A673 (cell line): ENCODE measurements around the gene SPINK8. TPM values are rescaled to one million over a fixed set of nuclear protein-coding genes. Genes with fewer than 3 reads are reported as not detected.

ENCODE experiments used
- BruUV-seq: library from RNA; stranded (reverse); fragments of 400-500 nt; replicated peaks from 2 replicates; lab custom pipeline; 2021; lab: Mats Ljungman, UMichigan
- CTCF ChIA-PET: fragments of 300-600 bp; sonication (Branson Sonifier 250); formaldehyde crosslinking; loops from one replicate; lab custom pipeline; 2022; ENCODE audit warnings: antibody characterized with exemption; lab: Charles Lee
- POLR2A ChIA-PET: fragments of 300-600 bp; sonication (Branson Sonifier 250); formaldehyde crosslinking; loops from one replicate; lab custom pipeline; 2022; ENCODE audit warnings: antibody characterized with exemption; ENCODE audit not compliant: low non-redundant PET; lab: Charles Lee
- DNase-seq: peaks from one replicate; pipeline ENCODE4 v3.0.0-alpha.2; 2015; ENCODE audit warnings: low spot score
- H3K27ac ChIP-seq: fragments of 200-600 bp; sonication (generic); 2 replicates; pipeline ENCODE4 v1.5.1; 2016; ENCODE audit warnings: mixed run types, low read depth, mild to moderate bottlenecking, mixed read lengths, antibody characterized with exemption, low read length; ENCODE audit not compliant: poor library complexity, severe bottlenecking
- H3K27me3 ChIP-seq: fragments of 200-600 bp; sonication (generic); replicated peaks from 2 replicates; pipeline ENCODE4 v1.6.1; 2017; ENCODE audit warnings: mixed run types, low read depth, mild to moderate bottlenecking, mixed read lengths, antibody characterized with exemption, low read length; ENCODE audit not compliant: insufficient read depth, poor library complexity
- H3K36me3 ChIP-seq: fragments of 200-600 bp; sonication (generic); 2 replicates; pipeline ENCODE4 v1.6.1; 2016; ENCODE audit warnings: mixed run types, mild to moderate bottlenecking, mixed read lengths, antibody characterized with exemption, low read length; ENCODE audit not compliant: insufficient read depth, poor library complexity, severe bottlenecking
- H3K4me1 ChIP-seq: fragments of 200-600 bp; sonication (generic); 2 replicates; pipeline ENCODE4 v1.6.1; 2017; ENCODE audit warnings: mixed run types, mild to moderate bottlenecking, mixed read lengths, antibody characterized with exemption, low read length; ENCODE audit not compliant: insufficient read depth, poor library complexity, severe bottlenecking
- H3K4me3 ChIP-seq: fragments of 200-600 bp; sonication (generic); 2 replicates; pipeline ENCODE4 v1.5.1; 2016; ENCODE audit warnings: low read depth, mixed run types, mild to moderate bottlenecking, mixed read lengths, low read length; ENCODE audit not compliant: poor library complexity, severe bottlenecking
- H3K9me3 ChIP-seq: fragments of 200-600 bp; sonication (generic); 2 replicates; pipeline ENCODE4 v1.6.1; 2016; ENCODE audit warnings: mixed run types, low read depth, mild to moderate bottlenecking, mixed read lengths, antibody characterized with exemption, low read length; ENCODE audit not compliant: poor library complexity, severe bottlenecking
- CTCF ChIP-seq: fragments of 300-800, 200-600 bp; sonication (generic); conservative IDR thresholded peaks from 2 replicates; pipeline ENCODE4 v1.5.1; 2017; ENCODE audit warnings: low read depth, mild to moderate bottlenecking, antibody characterized with exemption, low read length, moderate library complexity, mixed read lengths
- EZH2 ChIP-seq: fragments of 200-600 bp; sonication (generic); IDR thresholded peaks from 2 replicates; pipeline ENCODE4 v1.6.1; 2017; ENCODE audit warnings: borderline replicate concordance, low read depth, mild to moderate bottlenecking, mixed read lengths, antibody characterized with exemption, low read length; ENCODE audit not compliant: poor library complexity, severe bottlenecking
- intact Hi-C: fragments of 100-400 bp; cut with micrococcal nuclease; formaldehyde crosslinking; loops from one replicate; pipeline ENCODE4 v1.10.0; 2022; ENCODE audit not compliant: unreplicated experiment
- microRNA-seq: library from miRNA; unstranded; fragments of <30 nt; microRNA quantifications from one replicate; pipeline ENCODE4 v1.2.0, GENCODE V29; 2021
- total RNA-seq: library from RNA; stranded (reverse); gene quantifications from 2 replicates; pipeline ENCODE4 v1.2.3, GENCODE V29; 2021

The SPINK8 gene
- total RNA-seq, 1 experiment from 2014 or later, result not detected

- H3K36me3 ChIP-seq, result peaks cover 6% of the 10 kb centered on the region
- H3K9me3 ChIP-seq, result no peaks in the 10 kb centered on the region
- ChIA-PET CTCF (no interaction called here), POLR2A (no interaction called here)
- H3K4me1 ChIP-seq, result peaks cover 7% of the 10 kb centered on the region
- no peak overlapping the region for H3K4me3 ChIP-seq
- TF ChIP-seq CTCF, result no peak
- TF ChIP-seq EZH2, result no peak
- DNase-seq, result peak; percentile 33
- H3K27me3 ChIP-seq, result no peaks in the 10 kb centered on the region
- TSS peak; percentile 33 for BruUV-seq
- intact Hi-C loops, result no loop called here
- H3K27ac ChIP-seq, result no peak overlapping the region
Measured at GRCh38 chr3:48268381-48268935, 65.0 kb downstream of the SPINK8 start.

- Histone ChIP-seq H3K27me3 (no peaks in the 10 kb centered on the region), H3K9me3 (no peaks in the 10 kb centered on the region), H3K4me3 (no peak overlapping the region), H3K27ac (no peak overlapping the region), H3K36me3 (peaks cover 6% of the 10 kb centered on the region), H3K4me1 (peaks cover 7% of the 10 kb centered on the region)
- no peak for TF ChIP-seq EZH2
- TF ChIP-seq CTCF, result no peak
- CTCF ChIA-PET, result no interaction called here
- intact Hi-C loops, result no loop called here
- BruUV-seq, result no TSS peak
- no peak for DNase-seq
- POLR2A ChIA-PET, result no interaction called here
Measured at GRCh38 chr3:48267782-48268181, 65.7 kb downstream of the SPINK8 start.

GRCh38 chr3:48258530-48258929 is 74.9 kb downstream of the SPINK8 start:
- BruUV-seq, result no TSS peak
- DNase-seq, result no peak
- TF ChIP-seq EZH2 (no peak), CTCF (no peak)
- no peak overlapping the region for H3K4me3 ChIP-seq
- peaks cover 9% of the 10 kb centered on the region for H3K36me3 ChIP-seq
- intact Hi-C loops, result no loop called here
- POLR2A ChIA-PET, result no interaction called here
- no peaks in the 10 kb centered on the region for H3K27me3 ChIP-seq
- CTCF ChIA-PET, result no interaction called here
- no peak overlapping the region for H3K27ac ChIP-seq
- no peaks in the 10 kb centered on the region for H3K4me1 ChIP-seq
- H3K9me3 ChIP-seq, result no peaks in the 10 kb centered on the region

Small RNAs within 50 kb of the gene (microRNA-seq; reads per million reads assigned to microRNA genes)
- gene MIR2115, result 3.8 reads per million, percentile 10 among the genes with 10 or more reads in this experiment

Other genes starting within 250 kb of the SPINK8 start
- 29.5 and 34.6 TPM in 2 replicates for gene CDC25A, start 145.2 kb downstream of the SPINK8 start, total RNA-seq
- gene CAMP, start 110.2 kb downstream of the SPINK8 start, total RNA-seq, result not detected in 2 replicates
- 25.6 and 26.7 TPM in 2 replicates for gene ZNF589, start 92.6 kb downstream of the SPINK8 start, total RNA-seq
- 12.0 and 13.5 TPM in 2 replicates for gene NME6, start 32.3 kb downstream of the SPINK8 start, total RNA-seq
- 0.55 and 0.60 TPM in 2 replicates for gene FBXW12, start 38.6 kb upstream of the SPINK8 start, total RNA-seq
- 24.6 and 38.0 TPM in 2 replicates for gene PLXNB1, start 96.4 kb upstream of the SPINK8 start, total RNA-seq
- 11.7 and 11.8 TPM in 2 replicates for gene CCDC51, start 106.5 kb upstream of the SPINK8 start, total RNA-seq
- 118 and 152 TPM in 2 replicates for gene TMA7, start 106.6 kb upstream of the SPINK8 start, total RNA-seq
- 9.5 and 9.7 TPM in 2 replicates for gene ATRIP, start 113.1 kb upstream of the SPINK8 start, total RNA-seq
- gene SHISA5, start 170.5 kb upstream of the SPINK8 start, total RNA-seq, result 61.8 and 63.5 TPM in 2 replicates
- 5.0 and 7.2 TPM in 2 replicates for gene PFKFB4, start 223.1 kb upstream of the SPINK8 start, total RNA-seq
- gene UCN2, start 230.1 kb upstream of the SPINK8 start, total RNA-seq, result 0.49 and 0.81 TPM in 2 replicates